ENCODE results near the gene MYO1A. TPM values are rescaled to one million over a fixed set of nuclear protein-coding genes. Genes with fewer than 3 reads are reported as not detected.

The MYO1A gene
- total RNA-seq, 1 donor, result under 0.01 TPM

Other genes starting within 250 kb of the MYO1A start
- gene SDR9C7, start 115.7 kb downstream of the MYO1A start, total RNA-seq, result not detected in 2 replicates
- gene RDH16, start 92.5 kb downstream of the MYO1A start, total RNA-seq, result under 0.01 TPM in 2 replicates
- gene ZBTB39, start 43.6 kb downstream of the MYO1A start, total RNA-seq, result 4.8 and 6.9 TPM in 2 replicates
- 0.43 TPM in 1 of 2 replicates, not detected in the other for gene TAC3, start 33.6 kb downstream of the MYO1A start, total RNA-seq
- gene NEMP1, start 28.7 kb upstream of the MYO1A start, total RNA-seq, result 10.0 and 19.0 TPM in 2 replicates
- 38.0 and 39.6 TPM in 2 replicates for gene NAB2, start 39.0 kb upstream of the MYO1A start, total RNA-seq
- gene STAT6, start 61.2 kb upstream of the MYO1A start, total RNA-seq, result 81.5 and 81.6 TPM in 2 replicates
- gene LRP1, start 78.4 kb upstream of the MYO1A start, total RNA-seq, result 228 and 277 TPM in 2 replicates
- not detected in 2 replicates for gene LRP1-AS, start 97.5 kb upstream of the MYO1A start, total RNA-seq
- gene NXPH4, start 166.7 kb upstream of the MYO1A start, total RNA-seq, result 1.3 and 1.6 TPM in 2 replicates
- 199 and 316 TPM in 2 replicates for gene SHMT2, start 179.6 kb upstream of the MYO1A start, total RNA-seq
- gene STAC3, start 201.1 kb upstream of the MYO1A start, total RNA-seq, result 0.32 and 1.3 TPM in 2 replicates